Subcutaneous adipose tissue (tissue), 4 donors: ENCODE results near the gene C6orf89. TPM values are rescaled to one million over a fixed set of nuclear protein-coding genes. Genes with fewer than 3 reads are reported as not detected.

Experiments used
- CTCF ChIP-seq: fragments of 450-650 bp; IDR thresholded peaks from one replicate; pipeline ENCODE4 v1.5.1; 2016; ENCODE audit warnings: low read depth, mild to moderate bottlenecking, control low read depth, antibody characterized with exemption, moderate library complexity
- total RNA-seq, 4 donors: library from RNA; depleted of rRNA; stranded (reverse); fragments of >200 nt; gene quantifications; one replicate each; pipeline ENCODE4 v1.1.0, GENCODE V29; 2016

The C6orf89 gene
- total RNA-seq, 4 donors from 2014 or later: 36.2 to 49.5 (median 44.2) TPM

GRCh38 chr6:36929152-36929551, 43.4 kb downstream of the C6orf89 start:
- no peak for TF ChIP-seq CTCF

GRCh38 chr6:36929607-36930006, 43.9 kb downstream of the C6orf89 start:
- TF ChIP-seq CTCF: no peak

- no peak for TF ChIP-seq CTCF
Measured at GRCh38 chr6:36930483-36930882, 44.7 kb downstream of the C6orf89 start.

- no peak for TF ChIP-seq CTCF
Measured at GRCh38 chr6:36933102-36933501, 47.4 kb downstream of the C6orf89 start.

- TF ChIP-seq CTCF: no peak
Measured at GRCh38 chr6:36933519-36933918, 47.8 kb downstream of the C6orf89 start.

- TF ChIP-seq CTCF: no peak
Measured at GRCh38 chr6:36934901-36935300, 49.1 kb downstream of the C6orf89 start.

GRCh38 chr6:36936824-36937223, 51.1 kb downstream of the C6orf89 start:
- TF ChIP-seq CTCF: no peak
